Left ventricle myocardium inferior (tissue), 1 donor: ENCODE data around the gene MYOZ1. TPM values are rescaled to one million over a fixed set of nuclear protein-coding genes. Genes with fewer than 3 reads are reported as not detected.
A peak's percentile ranks its signal among the peaks of the same experiment; 100 is the strongest.

Experiments used
- DNase-seq: peaks from one replicate; pipeline ENCODE4 v3.0.0-alpha.2; 2020
- H3K27ac ChIP-seq: fragments of 200-600 bp; replicated peaks from 2 replicates; pipeline ENCODE4 v1.8.0; 2021
- H3K27me3 ChIP-seq: fragments of 200-600 bp; 2 replicates; pipeline ENCODE4 v1.8.0; 2021; ENCODE audit warnings: low read depth
- H3K36me3 ChIP-seq: fragments of 200-600 bp; 2 replicates; pipeline ENCODE4 v1.8.0; 2021
- H3K4me1 ChIP-seq: fragments of 200-600 bp; 2 replicates; pipeline ENCODE4 v1.8.0; 2021
- H3K4me3 ChIP-seq: fragments of 200-600 bp; 2 replicates; pipeline ENCODE4 v1.8.0; 2021; ENCODE audit warnings: mild to moderate bottlenecking, moderate library complexity
- H3K9me3 ChIP-seq: fragments of 200-600 bp; replicated peaks from 2 replicates; pipeline ENCODE4 v1.8.0; 2021
- intact Hi-C: fragments of 100-400 bp; cut with micrococcal nuclease; formaldehyde crosslinking; loops from one replicate; pipeline ENCODE4 v1.11.0; 2022
- total RNA-seq: library from RNA; stranded (reverse); fragmentation: NEBNext Ultra II Directional; extraction: Animal tissue kit (Norgen Biotek cat#: 25700); gene quantifications from one replicate; pipeline ENCODE4 v1.2.1, GENCODE V29; 2021
- TF ChIP-seq, protein P1 (sequence below): fragments of 200-600 bp; IDR thresholded peaks from 2 replicates; pipeline ENCODE4 v1.8.0; 2021; ENCODE audit warnings: antibody characterized with exemption, mild to moderate bottlenecking, borderline replicate concordance
- donor health status: DM: no; HTN: yes; CAD: no; lungs with severe emphysema.

MYOZ1 gene
- total RNA-seq, 1 donor from 2014 or later: 4.8 TPM

DNA sequence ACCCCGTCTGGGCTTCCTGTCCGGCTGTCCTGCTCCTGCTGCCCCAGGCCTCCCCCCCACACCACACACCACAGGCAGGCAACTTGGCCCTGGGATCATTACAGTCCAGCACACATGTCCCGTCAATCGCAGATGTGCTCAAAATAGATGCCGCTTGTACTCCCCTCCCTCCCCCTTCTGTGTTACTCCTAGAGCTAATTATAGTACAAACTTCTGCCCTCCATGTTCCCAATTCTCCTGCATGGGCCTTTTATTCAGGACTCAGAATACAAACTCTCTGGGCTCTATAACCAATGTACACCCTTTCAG lies 14.7 kb upstream of the MYOZ1 start, which contains the start of gene SYNPO2L:
Gene SYNPO2L (minus strand): TSS at position 40 of the 309 bp plus-strand sequence. CDS start 107 bp downstream, outside the sequence.
- H3K4me3 ChIP-seq: peak within 1 kb of the TSS; percentile 67
- peak within 1 kb of the TSS; percentile 94 for H3K27ac ChIP-seq
- DNase-seq: peak; percentile 65
- intact Hi-C loops: no loop called here
- TF ChIP-seq, protein P1, sequence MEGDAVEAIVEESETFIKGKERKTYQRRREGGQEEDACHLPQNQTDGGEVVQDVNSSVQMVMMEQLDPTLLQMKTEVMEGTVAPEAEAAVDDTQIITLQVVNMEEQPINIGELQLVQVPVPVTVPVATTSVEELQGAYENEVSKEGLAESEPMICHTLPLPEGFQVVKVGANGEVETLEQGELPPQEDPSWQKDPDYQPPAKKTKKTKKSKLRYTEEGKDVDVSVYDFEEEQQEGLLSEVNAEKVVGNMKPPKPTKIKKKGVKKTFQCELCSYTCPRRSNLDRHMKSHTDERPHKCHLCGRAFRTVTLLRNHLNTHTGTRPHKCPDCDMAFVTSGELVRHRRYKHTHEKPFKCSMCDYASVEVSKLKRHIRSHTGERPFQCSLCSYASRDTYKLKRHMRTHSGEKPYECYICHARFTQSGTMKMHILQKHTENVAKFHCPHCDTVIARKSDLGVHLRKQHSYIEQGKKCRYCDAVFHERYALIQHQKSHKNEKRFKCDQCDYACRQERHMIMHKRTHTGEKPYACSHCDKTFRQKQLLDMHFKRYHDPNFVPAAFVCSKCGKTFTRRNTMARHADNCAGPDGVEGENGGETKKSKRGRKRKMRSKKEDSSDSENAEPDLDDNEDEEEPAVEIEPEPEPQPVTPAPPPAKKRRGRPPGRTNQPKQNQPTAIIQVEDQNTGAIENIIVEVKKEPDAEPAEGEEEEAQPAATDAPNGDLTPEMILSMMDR: no peak
- no peaks in the 10 kb centered on the region for H3K27me3 ChIP-seq
- H3K4me1 ChIP-seq: peaks cover 49% of the 10 kb centered on the region
- H3K36me3 ChIP-seq: peaks cover 4% of the 10 kb centered on the region
- H3K9me3 ChIP-seq: no peaks in the 10 kb centered on the region

DNA sequence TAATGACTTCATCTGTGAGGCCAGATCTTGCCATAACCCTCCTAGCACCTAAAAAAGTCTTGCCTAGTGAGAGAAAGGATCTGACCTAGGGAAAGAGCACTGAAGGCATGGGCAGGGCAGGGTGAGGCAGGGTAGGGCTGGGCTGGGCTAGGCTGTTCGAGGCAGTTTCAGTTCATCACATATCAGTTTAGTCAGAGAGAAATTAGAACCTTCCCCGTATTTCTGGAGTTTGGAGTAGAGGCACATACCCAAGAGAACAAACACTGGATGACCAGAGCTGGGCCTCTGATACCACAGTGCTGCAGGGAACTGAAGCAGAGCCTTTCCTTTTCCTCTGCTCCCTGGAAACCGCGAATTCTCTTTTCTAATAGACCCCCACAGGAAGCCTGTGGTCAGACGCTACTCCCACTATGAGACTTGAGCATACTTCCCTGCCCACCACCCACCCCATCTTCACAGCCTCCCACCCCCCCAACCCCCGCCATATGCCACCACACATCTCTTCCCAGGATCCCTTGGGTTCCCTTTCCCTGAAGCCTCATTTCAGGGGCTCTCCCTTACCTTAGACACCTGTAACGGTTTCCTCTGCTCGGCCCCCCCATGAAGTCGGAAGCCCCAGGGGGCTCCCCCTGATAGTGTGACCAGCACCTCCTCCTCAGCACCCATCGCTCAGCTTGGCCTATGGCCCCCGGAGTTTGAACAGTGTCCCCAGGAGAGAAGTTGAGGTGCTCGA lies 14.1 kb upstream of the MYOZ1 start:
- peak overlapping the region; percentile 94 for H3K27ac ChIP-seq
- no peak for DNase-seq
- peak overlapping the region; percentile 67 for H3K4me3 ChIP-seq
- H3K36me3 ChIP-seq: peaks cover 4% of the 10 kb centered on the region
- no peaks in the 10 kb centered on the region for H3K27me3 ChIP-seq
- no peaks in the 10 kb centered on the region for H3K9me3 ChIP-seq
- H3K4me1 ChIP-seq: peaks cover 52% of the 10 kb centered on the region
- TF ChIP-seq, protein P1: no peak
- intact Hi-C loops: no loop called here

DNA sequence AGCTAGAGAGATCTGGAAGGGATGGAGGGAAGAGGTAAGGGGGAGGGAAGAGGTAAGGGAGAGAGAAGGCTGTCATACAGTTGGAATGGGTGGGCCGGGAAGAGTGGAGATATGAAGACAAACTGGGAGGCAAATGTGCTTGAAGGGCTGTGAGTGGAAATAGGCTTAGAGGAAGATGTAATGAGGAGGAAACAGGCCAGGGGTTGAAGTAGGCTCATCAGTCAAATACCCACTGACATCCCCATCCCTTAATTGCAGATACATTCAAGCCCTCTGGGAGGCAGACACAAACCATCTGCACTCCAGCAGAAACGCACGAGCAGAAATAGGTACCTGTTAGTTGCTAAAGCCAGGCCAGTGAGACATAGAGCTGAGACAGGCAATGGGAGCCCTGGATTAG lies 12.4 kb upstream of the MYOZ1 start:
- no peak for DNase-seq
- H3K27me3 ChIP-seq: no peaks in the 10 kb centered on the region
- intact Hi-C loops: no loop called here
- peak overlapping the region; percentile 94 for H3K27ac ChIP-seq
- H3K36me3 ChIP-seq: peaks cover 4% of the 10 kb centered on the region
- peak overlapping the region; percentile 67 for H3K4me3 ChIP-seq
- TF ChIP-seq, protein P1: peak; percentile 33
- H3K4me1 ChIP-seq: peaks cover 56% of the 10 kb centered on the region
- no peaks in the 10 kb centered on the region for H3K9me3 ChIP-seq

DNA sequence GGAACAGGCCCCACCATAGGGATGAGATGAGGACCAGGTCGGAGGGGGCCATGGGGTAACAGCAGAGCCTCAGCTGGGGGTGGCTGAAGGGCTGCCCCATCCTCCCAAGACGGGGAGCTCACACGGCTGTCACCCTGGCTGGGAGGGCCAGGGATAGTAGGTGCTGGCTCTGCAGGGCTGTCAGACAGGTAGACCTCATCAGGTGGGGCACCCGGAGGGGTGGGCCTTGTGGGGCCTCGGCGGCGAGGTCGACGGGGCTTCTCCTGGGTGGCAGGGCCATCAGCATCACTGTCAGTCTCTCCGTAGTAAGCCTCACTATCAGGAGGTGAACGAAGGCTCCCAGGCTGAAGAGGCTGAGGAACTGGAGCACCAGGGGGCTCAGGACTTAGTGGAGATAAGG lies 11.9 kb upstream of the MYOZ1 start:
- Histone ChIP-seq H3K27ac (peak overlapping the region; percentile 94), H3K9me3 (no peaks in the 10 kb centered on the region), H3K4me1 (peaks cover 61% of the 10 kb centered on the region), H3K36me3 (peaks cover 5% of the 10 kb centered on the region), H3K4me3 (peak overlapping the region; percentile 67), H3K27me3 (no peaks in the 10 kb centered on the region)
- TF ChIP-seq, protein P1: no peak
- intact Hi-C loops: no loop called here
- DNase-seq: no peak

DNA sequence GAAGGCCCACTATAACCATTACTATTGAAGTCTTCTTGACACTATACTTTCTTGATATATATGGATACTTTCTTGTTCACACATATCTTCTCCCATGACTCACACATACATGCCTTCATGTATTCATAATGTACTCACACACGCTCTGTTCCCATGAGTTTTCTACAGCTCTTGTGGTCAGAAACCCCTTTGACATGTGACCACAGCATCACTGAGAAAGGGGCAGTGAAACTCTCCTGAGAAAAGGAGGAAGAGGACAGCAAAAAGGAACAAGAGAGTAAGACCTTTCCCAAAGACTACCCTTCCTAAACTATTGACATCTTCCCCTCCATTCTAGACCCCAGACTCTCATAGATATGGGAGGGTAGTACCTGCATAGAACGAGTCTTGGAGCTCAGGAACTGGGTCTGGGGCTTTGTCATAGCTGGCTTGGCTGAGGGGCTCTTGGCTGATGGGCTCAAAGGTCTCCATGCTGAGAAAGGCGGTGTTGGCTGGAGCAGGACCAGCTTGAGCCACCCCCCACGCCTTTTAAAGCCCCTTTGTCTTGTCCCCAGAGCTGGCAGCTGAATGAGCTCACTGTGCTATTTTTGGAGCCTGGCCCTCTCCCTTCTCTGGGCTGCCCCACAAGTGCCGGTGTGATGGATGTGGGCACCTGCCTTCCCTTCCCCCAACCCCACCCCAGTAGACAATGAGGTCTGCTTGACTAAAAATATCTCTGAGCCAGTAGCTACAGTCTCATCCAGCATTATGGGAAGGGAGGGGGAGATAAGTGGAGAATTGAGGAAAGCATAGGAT lies 9.5 kb upstream of the MYOZ1 start:
- peak; percentile 77 for DNase-seq
- Histone ChIP-seq H3K9me3 (no peaks in the 10 kb centered on the region), H3K27ac (peak overlapping the region; percentile 94), H3K4me1 (peaks cover 61% of the 10 kb centered on the region), H3K36me3 (peaks cover 9% of the 10 kb centered on the region), H3K27me3 (no peaks in the 10 kb centered on the region), H3K4me3 (peak overlapping the region; percentile 76)
- intact Hi-C loops: no loop called here
- TF ChIP-seq, protein P1: no peak
